CD4-positive, CD25-positive, alpha-beta regulatory T cell (primary cell): ENCODE results near the gene SLC34A2. TPM values are rescaled to one million over a fixed set of nuclear protein-coding genes. Genes with fewer than 3 reads are reported as not detected.

Experiments
- ATAC-seq, 2 donors: fragments of 150-1000 bp; cut with Tn5 transposase; one replicate each; pipeline ENCODE4 v1.10.0; 2021; ENCODE audit warnings: low read depth in 2 of 2, moderate number of reproducible peaks in 2 of 2, moderate library complexity in 1 of 2
- DNase-seq, 3 donors: peaks; one replicate each; pipeline versions ENCODE4 v3.0.0 to v3.0.0-alpha.2; 2012 to 2022; ENCODE audit warnings: mixed read lengths in 1 of 3
- H3K27ac ChIP-seq: one replicate; pipeline ENCODE4 v1.7.0; 2013; ENCODE audit warnings: mild to moderate bottlenecking, low read length; ENCODE audit not compliant: insufficient read depth, poor library complexity, severe bottlenecking
- H3K27me3 ChIP-seq: one replicate; pipeline ENCODE4 v1.7.0; 2013; ENCODE audit warnings: low read length; ENCODE audit not compliant: control insufficient read depth, insufficient read depth
- H3K36me3 ChIP-seq: one replicate; pipeline ENCODE4 v1.7.0; 2013; ENCODE audit warnings: mild to moderate bottlenecking, low read length, moderate library complexity; ENCODE audit not compliant: control insufficient read depth, insufficient read depth
- H3K4me1 ChIP-seq: 2 replicates; pipeline ENCODE4 v1.7.0; 2013; ENCODE audit warnings: mild to moderate bottlenecking, low read length; ENCODE audit not compliant: insufficient read depth, control insufficient read depth, poor library complexity, severe bottlenecking
- H3K4me3 ChIP-seq: one replicate; pipeline ENCODE4 v1.7.0; 2013; ENCODE audit warnings: low read depth, mild to moderate bottlenecking, low read length, moderate library complexity
- H3K9me3 ChIP-seq, 2 experiments: 1 replicate in 1 of 2; 2 replicates in 1 of 2; pipeline ENCODE4 v1.7.0; 2013; ENCODE audit warnings: low read length in 2 of 2, mild to moderate bottlenecking in 1 of 2, moderate library complexity in 1 of 2; ENCODE audit not compliant: control insufficient read depth in 2 of 2
- H3K27ac Mint-ChIP-seq, 3 donors: one replicate each; pipeline ENCODE4 v1.8.0; 2020 to 2022; ENCODE audit warnings: mild to moderate bottlenecking in 3 of 3, mixed read lengths in 3 of 3, moderate library complexity in 2 of 3
- H3K27me3 Mint-ChIP-seq: one replicate; pipeline ENCODE4 v1.8.0; 2022; ENCODE audit warnings: mild to moderate bottlenecking, mixed read lengths
- H3K36me3 Mint-ChIP-seq: one replicate; pipeline ENCODE4 v1.8.0; 2020; ENCODE audit warnings: mixed read lengths
- H3K4me1 Mint-ChIP-seq, 4 donors: one replicate each; pipeline ENCODE4 v1.8.0; 2020 to 2022; ENCODE audit warnings: mixed read lengths in 4 of 4, mild to moderate bottlenecking in 1 of 4
- H3K4me3 Mint-ChIP-seq, 4 donors: one replicate each; pipeline ENCODE4 v1.8.0; 2020 to 2022; ENCODE audit warnings: mild to moderate bottlenecking in 4 of 4, mixed read lengths in 4 of 4, moderate library complexity in 3 of 4
- H3K9me3 Mint-ChIP-seq, 7 donors: one replicate each; pipeline ENCODE4 v1.8.0; 2020 to 2022; ENCODE audit warnings: mixed read lengths in 7 of 7, mild to moderate bottlenecking in 3 of 7, moderate library complexity in 2 of 7
- polyA plus RNA-seq, 4 donors: library from polyadenylated mRNA; unstranded; fragments of 300-500 nt; fragmentation: Illumina TruSeq; gene quantifications; one replicate each; pipeline ENCODE4 v1.2.3, GENCODE V29; 2021
- total RNA-seq: library from RNA; stranded (reverse); gene quantifications from one replicate; pipeline ENCODE4 v1.2.3, GENCODE V29; 2022

The SLC34A2 gene
- total and polyA plus RNA-seq, 5 donors from 2014 or later: not detected

DNA sequence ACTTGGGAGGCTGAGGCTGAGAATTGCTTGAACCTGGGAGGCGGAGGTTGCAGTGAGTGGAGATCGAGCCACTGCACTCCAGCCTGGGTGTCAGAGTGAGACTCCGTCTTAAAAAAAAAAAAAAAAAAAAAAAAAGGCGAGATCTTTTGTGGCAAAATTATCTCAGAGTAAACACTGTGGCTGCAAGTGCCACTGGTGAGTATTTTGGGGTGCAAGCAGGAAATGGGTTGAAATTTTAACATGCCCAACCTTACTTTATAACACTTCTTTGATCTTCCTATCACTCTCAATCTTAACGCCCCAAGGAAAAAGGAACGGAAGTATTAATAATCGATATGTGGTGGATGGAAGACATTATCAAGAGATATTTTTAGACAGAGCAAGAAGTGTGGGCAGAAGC lies 32.1 kb downstream of the SLC34A2 start:
- Mint-ChIP-seq H3K4me3 (no peak overlapping the region), H3K36me3 (no peaks in the 10 kb centered on the region), H3K27ac (no peak overlapping the region), H3K4me1 (no peaks in the 10 kb centered on the region), H3K27me3 (peaks cover 10% of the 10 kb centered on the region), H3K9me3 (peaks cover 0 to 12% (median 1%) of the 10 kb centered on the region in 7 donors)
- no peaks in the 10 kb centered on the region for H3K36me3 ChIP-seq
- H3K27me3 ChIP-seq: no peaks in the 10 kb centered on the region
- H3K27ac ChIP-seq: no peak overlapping the region
- ATAC-seq (no peak), DNase-seq (no peak)
- H3K4me3 ChIP-seq: no peak overlapping the region
- H3K9me3 ChIP-seq: peaks cover 2 to 4% of the 10 kb centered on the region in 2 experiments
- H3K4me1 ChIP-seq: no peaks in the 10 kb centered on the region

DNA sequence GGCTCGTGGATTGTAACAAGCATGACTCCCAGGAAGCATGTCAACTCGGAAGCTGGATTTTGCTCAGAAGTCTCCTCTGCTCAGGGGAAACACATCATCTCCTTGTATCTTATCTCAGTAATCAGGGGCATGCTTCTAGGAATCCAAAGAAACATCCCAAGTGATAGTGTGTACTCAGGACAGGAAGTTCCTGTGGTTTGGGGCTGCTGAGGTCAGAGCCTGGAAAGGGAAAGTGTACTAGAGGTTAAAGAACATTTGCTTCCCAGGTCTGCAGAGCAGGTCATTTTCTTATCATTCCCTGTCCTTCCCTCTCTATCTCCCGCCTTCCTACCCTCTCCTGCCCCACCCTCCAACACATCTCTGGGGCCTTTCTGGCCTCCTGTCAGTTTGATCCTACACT lies 38.8 kb downstream of the SLC34A2 start:
- no peak overlapping the region for H3K4me3 ChIP-seq
- peaks cover 5% of the 10 kb centered on the region for H3K27me3 ChIP-seq
- Mint-ChIP-seq H3K27me3 (peaks cover 4% of the 10 kb centered on the region), H3K4me3 (no peak overlapping the region), H3K27ac (no peak overlapping the region), H3K9me3 (peaks cover 0 to 12% (median 4%) of the 10 kb centered on the region in 7 donors), H3K4me1 (no peaks in the 10 kb centered on the region), H3K36me3 (no peaks in the 10 kb centered on the region)
- ATAC-seq (no peak), DNase-seq (no peak)
- no peaks in the 10 kb centered on the region for H3K4me1 ChIP-seq
- H3K36me3 ChIP-seq: no peaks in the 10 kb centered on the region
- peaks cover 2 to 4% of the 10 kb centered on the region in 2 experiments for H3K9me3 ChIP-seq
- H3K27ac ChIP-seq: no peak overlapping the region

DNA sequence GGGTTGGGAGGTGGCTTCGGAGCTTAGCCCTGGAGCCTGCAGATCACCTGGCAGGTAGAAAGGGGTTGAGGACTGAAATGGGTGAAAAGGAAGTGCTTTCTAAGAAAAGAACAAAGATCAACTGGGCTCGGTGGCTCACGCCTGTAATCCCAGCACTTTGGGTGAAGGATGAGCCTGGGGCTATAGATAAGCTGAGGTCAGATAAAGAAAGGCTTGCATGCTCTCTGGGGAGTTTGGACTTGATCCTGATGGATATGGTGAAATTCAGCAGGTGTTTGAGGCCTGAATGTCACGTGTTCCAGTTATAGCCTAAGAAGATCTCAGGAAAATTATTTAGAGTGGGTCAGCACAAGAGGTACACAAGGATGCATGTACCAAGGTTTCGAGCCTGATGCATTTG lies 40.8 kb downstream of the SLC34A2 start:
- H3K4me3 Mint-ChIP-seq: no peak overlapping the region
- Histone ChIP-seq H3K4me3 (no peak overlapping the region), H3K36me3 (no peaks in the 10 kb centered on the region), H3K4me1 (no peaks in the 10 kb centered on the region), H3K27me3 (peaks cover 5% of the 10 kb centered on the region), H3K27ac (no peak overlapping the region), H3K9me3 (peaks cover under 1 to 2% of the 10 kb centered on the region in 2 experiments)
- H3K27ac Mint-ChIP-seq: no peak overlapping the region
- no peak for DNase-seq
- peaks cover 0 to 7% (median 1%) of the 10 kb centered on the region in 7 donors for H3K9me3 Mint-ChIP-seq
- peaks cover 4% of the 10 kb centered on the region for H3K27me3 Mint-ChIP-seq
- ATAC-seq: no peak
- H3K4me1 Mint-ChIP-seq: no peaks in the 10 kb centered on the region
- H3K36me3 Mint-ChIP-seq: no peaks in the 10 kb centered on the region

DNA sequence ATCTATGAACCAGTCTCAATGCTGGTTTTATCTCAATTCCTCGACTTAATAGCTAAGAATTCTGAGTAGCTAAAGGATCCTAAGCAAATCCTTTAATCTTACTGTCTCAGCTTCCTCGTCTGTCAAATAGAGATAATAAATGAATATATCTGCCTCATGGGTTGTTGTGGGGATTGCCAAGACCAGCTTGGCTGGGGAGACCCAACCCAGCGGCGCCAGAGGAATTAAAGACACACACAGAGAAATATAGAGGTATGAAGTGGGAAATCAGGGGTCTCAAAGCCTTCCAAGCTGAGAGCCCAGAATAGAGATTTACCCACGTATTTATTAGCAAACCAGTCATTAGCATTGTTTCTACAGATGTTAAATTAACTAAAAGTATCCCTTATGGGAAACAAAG lies 41.9 kb downstream of the SLC34A2 start:
- no peak for DNase-seq
- Mint-ChIP-seq H3K4me1 (no peaks in the 10 kb centered on the region), H3K36me3 (no peaks in the 10 kb centered on the region), H3K27me3 (peaks cover 4% of the 10 kb centered on the region), H3K27ac (no peak overlapping the region), H3K4me3 (no peak overlapping the region), H3K9me3 (peaks cover 0 to 7% (median 0%) of the 10 kb centered on the region in 7 donors)
- ATAC-seq: no peak
- no peaks in the 10 kb centered on the region for H3K36me3 ChIP-seq
- no peaks in the 10 kb centered on the region for H3K4me1 ChIP-seq
- H3K27me3 ChIP-seq: peaks cover 5% of the 10 kb centered on the region
- no peaks in the 10 kb centered on the region for H3K9me3 ChIP-seq
- no peak overlapping the region for H3K4me3 ChIP-seq
- no peak overlapping the region for H3K27ac ChIP-seq

DNA sequence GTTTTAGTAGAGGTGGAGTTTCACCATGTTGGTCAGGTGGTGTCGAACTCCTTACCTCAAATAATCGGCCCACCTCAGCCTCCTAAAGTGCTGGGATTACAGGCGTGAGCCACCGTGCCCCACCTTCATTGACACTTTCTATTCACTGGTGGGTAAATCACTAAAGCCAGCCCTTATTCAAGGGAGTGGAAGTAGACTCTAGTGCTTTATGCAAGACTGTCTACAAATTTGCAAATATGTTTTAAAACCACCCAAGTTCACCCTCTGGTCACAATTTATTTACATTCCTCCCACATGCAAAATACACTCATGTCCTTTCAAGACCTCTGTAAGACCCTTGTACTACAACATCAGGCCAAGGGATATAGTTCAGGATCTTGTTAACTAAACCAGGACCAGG lies 45.0 kb downstream of the SLC34A2 start:
- no peaks in the 10 kb centered on the region for H3K4me1 ChIP-seq
- no peaks in the 10 kb centered on the region for H3K36me3 ChIP-seq
- no peak overlapping the region for H3K27ac ChIP-seq
- no peak for ATAC-seq
- no peak overlapping the region for H3K4me3 Mint-ChIP-seq
- H3K27ac Mint-ChIP-seq: no peak overlapping the region
- peaks cover 3% of the 10 kb centered on the region for H3K27me3 ChIP-seq
- no peaks in the 10 kb centered on the region for H3K36me3 Mint-ChIP-seq
- no peak overlapping the region for H3K4me3 ChIP-seq
- no peak for DNase-seq
- H3K4me1 Mint-ChIP-seq: no peaks in the 10 kb centered on the region
- no peaks in the 10 kb centered on the region for H3K9me3 ChIP-seq
- no peaks in the 10 kb centered on the region for H3K9me3 Mint-ChIP-seq
- H3K27me3 Mint-ChIP-seq: no peaks in the 10 kb centered on the region

DNA sequence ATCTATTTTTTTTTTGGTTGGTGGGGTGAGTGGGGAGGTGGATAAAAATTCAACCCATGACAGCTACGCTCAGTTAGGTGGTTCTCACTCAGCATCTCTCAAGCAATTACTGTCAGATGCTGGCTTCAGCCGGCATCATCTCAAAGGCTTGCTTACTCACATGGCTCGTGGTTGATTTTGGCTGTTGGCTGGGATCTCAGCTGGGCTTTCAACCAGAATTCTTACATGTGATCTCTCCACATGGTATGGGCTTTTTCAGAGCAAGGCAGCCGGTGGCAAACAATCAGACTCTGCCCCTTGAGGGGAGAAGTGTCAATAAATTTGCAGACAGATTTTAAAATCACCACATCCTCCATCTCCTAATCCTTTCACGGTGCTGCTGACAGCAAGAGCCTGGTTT lies 47.2 kb downstream of the SLC34A2 start:
- Histone ChIP-seq H3K4me1 (no peaks in the 10 kb centered on the region), H3K9me3 (no peaks in the 10 kb centered on the region), H3K27ac (no peak overlapping the region), H3K27me3 (no peaks in the 10 kb centered on the region), H3K4me3 (no peak overlapping the region), H3K36me3 (no peaks in the 10 kb centered on the region)
- ATAC-seq (no peak), DNase-seq (no peak)
- Mint-ChIP-seq H3K4me3 (no peak overlapping the region), H3K4me1 (no peaks in the 10 kb centered on the region), H3K27me3 (no peaks in the 10 kb centered on the region), H3K27ac (no peak overlapping the region), H3K36me3 (no peaks in the 10 kb centered on the region), H3K9me3 (no peaks in the 10 kb centered on the region)

DNA sequence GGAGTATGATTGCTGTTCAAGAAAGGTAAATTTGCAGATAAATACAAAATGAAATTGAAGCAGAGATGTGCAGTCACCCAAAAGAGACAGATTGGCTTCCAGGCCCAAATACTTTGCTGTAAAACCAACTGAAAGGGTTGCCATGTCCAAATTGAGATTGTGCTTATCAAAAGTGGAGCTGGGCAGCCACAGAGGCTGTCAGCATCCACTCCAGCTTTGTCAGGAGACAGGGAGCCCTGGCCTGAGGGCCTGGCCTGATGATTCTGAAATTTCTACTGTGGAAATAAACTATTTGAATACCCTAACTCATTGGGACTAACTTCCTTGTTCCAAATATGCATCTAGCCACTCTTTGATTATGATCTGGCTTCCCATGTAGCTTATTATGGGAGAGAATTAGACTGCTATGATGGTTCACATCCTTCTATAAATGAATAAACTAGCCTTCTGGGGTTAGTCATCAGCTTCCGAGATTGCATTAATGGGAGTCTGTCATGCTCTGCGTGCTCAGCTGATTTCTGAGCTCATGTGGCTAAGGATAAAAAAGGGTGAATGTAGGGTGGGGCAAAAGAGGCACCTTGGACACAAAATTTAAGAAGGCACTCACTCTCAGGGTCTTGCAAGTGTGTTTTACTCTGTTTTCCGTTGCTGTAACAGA lies 48.2 kb downstream of the SLC34A2 start:
- Mint-ChIP-seq H3K4me1 (no peaks in the 10 kb centered on the region), H3K9me3 (peaks cover 0 to 1% (median 0%) of the 10 kb centered on the region in 7 donors), H3K4me3 (no peak overlapping the region), H3K27ac (no peak overlapping the region), H3K36me3 (no peaks in the 10 kb centered on the region), H3K27me3 (no peaks in the 10 kb centered on the region)
- Histone ChIP-seq H3K4me3 (no peak overlapping the region), H3K27ac (no peak overlapping the region), H3K27me3 (no peaks in the 10 kb centered on the region), H3K4me1 (no peaks in the 10 kb centered on the region), H3K9me3 (no peaks in the 10 kb centered on the region), H3K36me3 (no peaks in the 10 kb centered on the region)
- no peak for ATAC-seq
- no peak for DNase-seq

DNA sequence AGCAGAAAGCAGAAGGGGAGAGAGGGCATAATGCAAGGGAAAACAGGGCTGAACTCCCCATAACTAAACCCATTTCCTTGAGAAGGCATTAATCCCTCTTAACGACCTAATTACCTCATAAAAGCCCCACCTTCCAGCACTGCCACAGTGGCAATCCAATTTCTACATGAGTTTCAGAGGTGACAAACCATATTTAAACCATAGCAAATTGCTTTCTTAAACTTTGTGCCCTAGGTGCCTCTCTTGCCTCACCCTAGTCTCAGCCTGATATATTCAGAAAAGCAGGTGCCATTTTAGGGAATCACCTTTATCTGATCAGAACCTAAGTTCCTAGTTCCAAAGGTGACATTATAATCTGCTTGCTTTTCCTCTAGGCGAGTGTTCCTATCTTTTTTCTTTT lies 48.9 kb downstream of the SLC34A2 start:
- H3K27me3 ChIP-seq: no peaks in the 10 kb centered on the region
- H3K4me1 ChIP-seq: no peaks in the 10 kb centered on the region
- Mint-ChIP-seq H3K4me3 (no peak overlapping the region), H3K4me1 (no peaks in the 10 kb centered on the region), H3K27ac (no peak overlapping the region), H3K36me3 (no peaks in the 10 kb centered on the region), H3K9me3 (peaks cover 0 to 3% (median 0%) of the 10 kb centered on the region in 7 donors), H3K27me3 (no peaks in the 10 kb centered on the region)
- H3K4me3 ChIP-seq: no peak overlapping the region
- no peak overlapping the region for H3K27ac ChIP-seq
- H3K36me3 ChIP-seq: no peaks in the 10 kb centered on the region
- no peaks in the 10 kb centered on the region for H3K9me3 ChIP-seq
- ATAC-seq (no peak), DNase-seq (no peak)
